Measurements from ENCODE around the gene AKNA.

AKNA gene

DNA sequence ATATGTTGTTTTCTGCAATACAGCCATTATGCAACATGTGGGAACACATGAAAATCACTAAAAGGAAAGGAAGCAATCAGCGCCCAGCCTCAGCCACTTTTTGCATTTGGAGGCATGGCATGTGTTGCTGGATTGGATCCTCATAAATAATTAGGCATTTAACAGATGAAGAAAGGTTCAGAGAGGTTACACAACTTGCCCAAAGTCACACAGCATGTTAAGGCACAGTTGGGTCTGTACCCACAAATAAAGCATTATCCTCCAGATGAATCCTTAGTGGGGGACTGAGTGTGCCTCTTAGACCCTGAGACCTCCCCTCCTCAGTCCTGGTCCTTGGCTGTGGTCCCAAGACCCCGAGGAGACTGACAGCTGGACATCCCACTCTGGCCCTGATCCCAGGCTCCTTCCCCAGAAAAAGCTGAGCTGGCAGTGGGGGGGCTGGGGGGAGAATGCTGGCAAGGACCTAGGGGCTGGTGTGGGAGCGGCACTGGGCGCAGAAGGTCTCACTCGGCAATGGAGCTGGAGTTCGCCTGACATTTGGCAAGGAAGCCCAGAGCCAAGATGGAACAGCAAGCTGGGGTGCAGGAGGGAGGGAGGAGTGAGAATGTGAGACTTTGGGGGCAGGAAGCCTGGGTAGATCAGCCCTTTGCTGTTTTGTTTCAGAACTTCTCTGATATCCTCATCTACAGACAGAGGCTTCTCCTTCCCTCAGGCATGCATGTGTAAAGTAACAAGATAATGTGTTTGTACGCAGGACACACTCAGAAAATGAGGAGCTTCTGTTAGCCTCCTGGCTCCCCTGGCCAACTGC lies 6.9 kb upstream of the AKNA start:
- DNase-seq = no peak

GRCh38 chr9:114392749-114393112 lies 4.9 kb upstream of the AKNA start:
- DNase-seq = no peak

DNA sequence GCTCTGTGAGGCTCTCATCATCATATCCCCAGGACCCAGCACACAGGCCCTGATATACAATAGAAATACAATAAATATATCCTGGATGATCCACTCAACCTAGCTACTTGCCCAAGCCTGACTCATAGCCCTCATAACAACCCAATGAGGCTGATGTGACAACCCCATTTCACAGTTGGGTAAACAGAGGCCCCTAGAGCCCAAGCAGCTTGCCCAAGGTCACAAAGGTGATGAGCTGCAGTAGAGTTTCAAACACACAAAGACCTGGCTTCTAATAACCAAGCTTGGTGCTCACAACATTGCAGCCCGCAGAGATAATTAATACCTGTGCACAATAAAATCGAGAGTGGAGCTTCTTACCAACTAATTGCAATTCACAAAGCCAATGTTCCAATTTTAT lies 3.2 kb upstream of the AKNA start:
- peak; percentile 31 for DNase-seq

DNA sequence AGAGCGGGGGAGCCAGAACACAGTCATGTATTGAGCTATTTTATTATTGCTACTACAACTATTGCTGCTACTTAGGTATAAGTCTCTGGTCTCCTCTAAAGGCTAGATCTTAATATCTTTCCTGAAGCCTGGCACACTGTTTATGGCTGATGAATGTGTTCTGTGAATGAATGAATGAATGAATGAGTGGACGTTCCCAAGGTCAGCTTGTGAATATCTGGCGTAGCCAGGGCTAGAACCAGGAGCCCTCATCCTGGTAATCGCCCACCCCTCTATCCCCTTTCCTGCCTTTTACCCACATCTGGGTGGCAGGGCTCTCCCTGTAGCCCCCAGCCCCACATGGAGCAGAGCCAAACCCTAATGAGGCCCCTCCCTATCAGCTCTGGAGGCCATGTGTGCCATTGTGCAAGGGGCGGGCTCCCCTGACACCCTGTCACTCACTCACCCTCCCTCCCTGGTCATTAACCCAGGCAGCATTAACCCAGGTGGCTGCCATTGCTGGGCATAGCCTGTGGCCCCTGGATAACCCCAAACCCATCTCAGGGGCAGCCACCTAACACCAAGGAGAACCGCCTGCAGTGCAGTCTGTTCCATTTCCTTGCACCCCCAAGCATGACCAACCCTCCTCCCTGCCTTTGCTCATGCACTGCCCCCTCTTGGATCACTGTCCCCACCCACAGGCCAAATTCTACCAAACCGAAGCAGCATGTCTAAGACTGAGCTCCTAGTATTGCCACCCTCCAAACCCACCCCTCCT lies 2.0 kb upstream of the AKNA start:
- peak; percentile 49 for DNase-seq

- no peak for DNase-seq
Measured at GRCh38 chr9:114388764-114389375, 1.1 kb upstream of the AKNA start.

DNA sequence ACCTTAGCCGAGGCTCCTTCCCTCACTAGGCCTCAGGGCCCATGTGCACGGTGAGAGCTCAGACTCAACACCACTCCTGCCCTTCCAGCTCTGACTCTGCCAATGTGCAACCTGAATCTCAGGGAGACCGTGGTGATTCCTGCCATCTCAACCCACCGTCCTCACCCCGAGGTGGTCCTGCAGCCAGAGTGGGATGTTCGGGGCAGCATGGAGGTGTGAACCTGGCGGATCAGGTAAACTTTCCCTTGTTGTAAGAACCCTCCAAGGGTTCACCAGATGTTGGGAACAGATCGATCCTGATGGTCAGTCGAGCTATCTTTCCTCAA lies 538 bp upstream of the AKNA start:
- DNase-seq = peak; percentile 51

- DNase-seq = peak; percentile 21
Measured at GRCh38 chr9:114386886-114387679, 699 bp downstream of the AKNA start.

DNA sequence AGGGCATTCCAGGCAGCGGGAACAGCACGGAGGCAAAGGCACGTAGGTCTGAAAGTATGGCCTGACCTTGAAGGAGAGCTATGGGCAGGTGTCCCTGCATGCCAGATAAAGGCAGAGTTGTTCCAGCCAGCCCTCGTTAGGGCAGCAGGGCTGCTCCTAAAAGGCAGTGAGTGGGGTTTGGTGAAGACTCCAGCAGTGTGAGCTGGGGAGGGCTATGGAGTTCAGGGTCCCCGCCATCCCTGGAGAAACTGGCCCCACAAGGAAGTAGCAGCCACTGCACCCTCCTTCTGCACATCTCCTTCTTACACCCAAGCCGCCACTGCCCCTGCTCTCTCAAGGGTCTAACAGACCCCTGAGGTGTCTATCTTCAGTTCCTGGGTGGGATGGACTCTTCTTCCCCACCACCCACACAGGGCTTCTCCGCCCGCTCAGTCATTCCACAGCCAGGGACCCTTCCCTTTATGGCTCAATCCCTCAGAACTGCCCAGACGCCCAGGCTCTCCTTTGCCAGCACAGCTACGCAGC lies 1.4 kb downstream of the AKNA start:
- DNase-seq = no peak

DNA sequence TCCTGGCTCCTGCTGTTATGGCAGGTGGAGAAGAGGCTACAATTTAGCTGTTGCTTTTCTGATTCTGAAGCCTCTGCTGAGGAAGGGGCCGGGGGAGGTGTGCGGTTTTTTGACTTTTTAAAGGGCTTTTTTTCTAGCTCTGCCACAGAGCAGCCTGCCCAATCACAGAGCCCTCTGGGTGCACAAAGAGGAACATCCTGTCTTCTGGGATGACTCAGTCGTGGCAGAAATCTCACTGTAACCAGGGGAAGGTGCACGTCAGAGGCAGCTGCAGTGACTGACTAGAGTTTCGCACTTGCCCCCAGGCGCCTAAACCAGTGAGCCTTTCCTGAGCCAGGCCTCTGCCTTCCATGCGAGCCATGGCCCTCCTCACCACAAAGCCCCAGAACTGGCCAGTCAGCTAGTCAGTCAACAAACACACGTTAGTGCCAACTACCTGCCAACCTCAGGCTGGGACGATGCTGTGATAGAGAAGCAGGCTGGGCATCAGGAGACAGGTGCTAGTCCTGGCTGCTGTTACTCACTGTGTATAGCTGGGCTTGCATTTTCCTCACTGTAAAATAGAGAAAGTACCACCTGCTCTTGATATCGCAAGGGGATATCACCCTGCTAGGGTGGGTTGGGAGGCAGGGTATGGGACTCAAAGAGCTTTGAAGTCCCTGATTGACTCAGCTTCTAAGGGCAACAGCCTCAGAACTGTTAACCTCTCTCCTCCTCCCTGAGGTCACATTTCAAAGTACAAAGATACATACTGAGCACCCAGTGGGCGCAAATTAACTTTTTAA lies 2.2 kb downstream of the AKNA start:
- peak; percentile 85 for DNase-seq

DNA sequence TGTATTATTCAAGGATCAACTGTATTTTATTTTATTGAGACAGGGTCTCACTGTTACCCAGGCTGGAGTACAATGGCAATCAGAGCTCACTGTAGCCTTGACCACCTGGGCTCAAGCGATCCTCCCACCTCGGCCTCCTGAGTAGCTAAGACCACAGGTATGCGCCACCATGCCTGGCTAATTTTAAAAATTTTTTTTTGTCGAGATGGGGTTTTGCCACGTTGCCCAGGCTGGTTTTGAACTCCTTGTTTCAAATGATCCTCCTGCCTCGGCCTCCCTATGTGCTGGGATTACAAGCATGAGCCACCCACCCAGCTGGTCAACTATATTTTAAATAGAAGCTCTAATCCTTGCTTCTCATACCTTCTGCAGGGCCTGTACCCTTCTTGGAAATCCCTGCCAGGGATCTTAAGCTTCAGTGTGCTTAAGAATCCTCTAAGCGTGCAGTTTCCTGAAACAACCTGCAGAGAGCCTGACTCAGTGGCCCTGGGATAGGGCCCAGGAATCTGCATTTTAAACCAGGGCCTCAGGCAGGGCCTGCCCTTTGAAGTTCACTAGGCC lies 2.9 kb downstream of the AKNA start:
- DNase-seq = no peak

DNA sequence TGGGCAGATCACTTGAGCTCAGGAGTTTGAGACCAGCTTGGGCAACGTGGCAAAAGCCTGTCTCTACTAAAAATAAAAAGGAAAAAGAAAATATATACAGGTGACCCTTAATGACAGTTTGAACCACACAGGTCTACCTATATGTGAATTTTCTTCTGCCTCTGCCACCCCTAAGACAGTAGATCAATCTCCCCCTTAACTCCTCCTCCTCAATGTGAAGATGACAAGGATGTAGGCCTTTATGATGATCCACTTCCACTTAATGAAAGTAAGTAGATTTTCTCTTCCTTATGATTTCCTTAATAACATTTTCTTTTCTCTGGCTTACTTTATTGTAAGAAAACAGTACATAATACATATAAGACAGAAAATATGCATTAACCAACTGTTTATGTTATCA lies 3.4 kb downstream of the AKNA start:
- DNase-seq = no peak

- no peak for DNase-seq
Measured at GRCh38 chr9:114383521-114384231, 4.1 kb downstream of the AKNA start.

DNA sequence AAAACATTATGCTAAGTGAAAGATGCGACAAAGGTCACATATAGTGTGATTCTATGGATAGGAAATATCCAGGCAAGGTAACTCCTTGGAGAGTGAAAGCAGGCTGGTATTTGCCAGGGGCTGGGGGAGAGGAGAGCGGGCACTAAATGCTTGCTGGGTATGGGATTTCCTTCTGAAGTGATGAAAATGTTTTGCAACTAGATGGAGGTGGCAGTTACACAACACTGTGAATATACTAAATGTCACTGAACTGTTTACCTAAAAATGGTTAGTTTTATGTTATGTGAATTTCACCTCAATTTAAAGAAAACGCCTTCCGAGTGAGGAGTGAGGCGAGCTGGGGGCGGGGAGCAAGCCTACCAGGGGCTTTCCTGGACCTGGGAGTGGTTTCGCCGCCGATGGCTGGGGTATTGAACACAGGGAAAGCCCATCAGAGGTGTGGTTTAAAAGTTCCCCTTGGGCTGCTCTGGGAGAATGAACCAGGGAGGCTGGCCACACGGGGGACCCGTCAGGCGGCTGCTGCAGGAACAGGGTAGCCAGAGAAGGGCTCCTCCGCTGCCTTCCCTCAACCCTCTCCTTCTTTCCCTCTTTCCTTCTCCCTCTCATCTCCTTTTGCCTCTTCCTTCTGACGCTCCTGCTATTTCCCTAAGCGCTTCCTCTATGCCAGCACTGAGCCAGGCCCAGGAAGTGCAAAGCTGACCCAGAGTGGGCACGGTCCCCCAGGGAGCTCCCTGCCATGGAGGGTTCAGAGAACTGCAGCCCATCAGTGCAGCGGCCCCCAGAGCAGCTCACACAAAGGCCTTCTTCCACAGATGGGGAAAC lies 4.9 kb downstream of the AKNA start:
- DNase-seq = peak; percentile 30

GRCh38 chr9:114378883-114379282 lies 8.9 kb downstream of the AKNA start:
- DNase-seq = no peak

GRCh38 chr9:114378016-114378415 lies 9.8 kb downstream of the AKNA start:
- DNase-seq = no peak

DNA sequence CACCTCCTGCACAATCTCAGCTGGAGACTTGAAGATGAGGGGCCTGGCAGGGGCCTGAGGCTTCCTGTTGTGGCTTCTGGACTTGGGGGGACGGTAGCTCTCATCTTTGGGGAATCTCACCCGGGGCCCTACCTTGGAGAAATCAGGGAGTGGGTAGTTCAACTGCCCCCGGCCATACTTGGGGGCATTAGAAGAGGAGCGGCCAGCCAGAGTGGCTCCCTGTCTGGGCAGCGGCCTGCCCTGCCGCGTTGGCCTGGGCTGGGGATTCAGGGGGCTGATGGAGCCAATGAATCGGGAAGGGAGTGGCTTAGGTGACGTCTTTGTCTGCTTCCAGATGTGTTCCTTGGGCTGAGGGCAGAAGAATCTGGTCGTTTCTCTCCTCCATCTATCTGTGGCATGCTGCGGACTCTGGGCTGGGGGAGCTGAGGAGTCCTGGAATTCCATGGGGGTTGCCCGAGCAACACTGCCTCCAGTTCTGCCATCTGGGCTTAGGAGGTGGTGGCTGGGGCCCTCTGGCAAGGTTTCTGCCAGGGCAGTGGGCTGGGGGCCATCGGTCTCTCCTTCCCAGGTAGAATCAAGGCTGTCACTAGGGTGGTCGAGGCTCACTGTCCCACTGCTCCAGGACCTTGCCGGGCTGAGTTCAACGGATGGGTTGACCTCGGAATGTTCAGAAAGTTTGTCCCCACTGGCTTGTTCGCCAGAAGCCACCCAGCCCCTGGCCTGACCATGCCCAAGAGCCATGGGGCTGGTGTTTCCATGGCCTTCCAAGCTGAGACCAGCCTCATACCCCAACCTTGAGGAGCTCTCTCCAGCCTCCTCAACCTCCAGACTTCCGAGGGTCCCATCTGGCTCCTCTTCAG lies 11.0 kb downstream of the AKNA start:
- no peak for DNase-seq

GRCh38 chr9:114375386-114376175 lies 12.2 kb downstream of the AKNA start:
- no peak for DNase-seq

- no peak for DNase-seq
Measured at GRCh38 chr9:114374936-114375335, 12.8 kb downstream of the AKNA start.

Measured in NK-92 treated with Interleukin-12 subunit alpha and Interleukin-12 subunit beta, amount 100 ng/mL, for 24 hours (cell line).